ENCODE results near the gene RNF5. TPM values are rescaled to one million over a fixed set of nuclear protein-coding genes. Genes with fewer than 3 reads are reported as not detected.

Gene RNF5
- total and polyA plus RNA-seq, 9 of the 15 experiments (the other 6 are each of a cell fraction or from before 2014, with no cell fraction given), result 62.2 to 245 (median 129) TPM

DNA sequence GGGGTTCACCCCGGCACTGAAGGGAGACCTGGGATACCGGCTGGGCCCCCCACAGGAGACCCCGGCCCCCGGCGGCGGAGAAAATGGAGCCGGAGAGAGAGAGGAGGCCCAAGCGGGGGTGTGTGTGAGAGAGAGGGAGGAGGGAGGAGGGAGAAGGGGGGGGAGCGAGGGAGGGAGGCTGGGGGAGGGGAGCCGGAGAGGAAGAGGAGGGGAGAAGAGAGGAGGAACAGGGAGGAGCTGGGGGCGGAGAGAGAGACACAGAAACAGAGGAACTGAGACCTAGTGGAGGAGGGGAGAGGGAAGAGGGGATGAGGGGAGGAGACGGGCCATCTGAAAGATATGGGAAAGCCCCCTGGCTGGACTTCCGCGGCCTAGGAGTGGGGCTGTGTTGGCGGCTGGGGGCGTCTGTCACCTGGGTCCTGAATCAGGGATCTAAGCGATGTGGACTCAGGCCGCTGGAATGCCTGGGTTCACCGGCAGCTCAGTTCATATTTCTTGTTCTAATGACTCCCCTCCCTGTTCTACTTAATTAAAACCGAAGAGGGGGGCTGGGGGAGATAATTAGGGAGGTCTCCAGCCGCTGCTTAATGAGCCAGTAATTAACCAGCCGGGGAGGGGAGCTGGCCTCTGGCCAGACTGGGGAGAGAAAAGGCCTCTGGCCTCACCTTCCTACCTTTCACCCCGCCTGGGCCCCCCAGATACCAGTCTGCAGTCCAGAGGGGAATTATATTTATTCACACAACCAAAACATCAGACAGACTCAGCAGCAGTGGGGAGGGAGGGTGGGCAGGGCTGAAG is 12.0 kb downstream of the RNF5 start, which contains the start of gene PBX2 (continued):
- TF ChIP-seq ZNF699 (CRISPR knock-in tag; IDR thresholded peaks at IDR 0.05; ENCODE audit: insufficient replicate concordance), result no peak
- no peak for TF ChIP-seq CREB5 (CRISPR knock-in tag; IDR thresholded peaks at IDR 0.05)
- TF ChIP-seq SLC30A9 (CRISPR knock-in tag; IDR thresholded peaks at IDR 0.05), result no peak
- TF ChIP-seq NCOR1 (IDR thresholded peaks at IDR 0.05), result peak; percentile 64
- peak; percentile 35; the same call in 1 of the 2 replicates for TF ChIP-seq ETS1 (conservative IDR thresholded peaks at IDR 0.05; ENCODE audit: control insufficient read depth, low read depth, low read length)
- TF ChIP-seq REST (IDR thresholded peaks at IDR 0.05; ENCODE audit: borderline replicate concordance), result no peak
- TF ChIP-seq REST (CRISPR knock-in tag; IDR thresholded peaks at IDR 0.05; ENCODE audit: low read depth), result peak; percentile 62; the same call in 1 of the 2 replicates
- no peak for TF ChIP-seq ILF3 (IDR thresholded peaks at IDR 0.05; ENCODE audit: borderline replicate concordance)
- no peak for TF ChIP-seq HOXB6 (CRISPR knock-in tag; IDR thresholded peaks at IDR 0.05; ENCODE audit: borderline replicate concordance)
- TF ChIP-seq CC2D1A (IDR thresholded peaks at IDR 0.05), result no peak
- no peak for TF ChIP-seq ZNF408 (CRISPR knock-in tag; IDR thresholded peaks at IDR 0.05; ENCODE audit: low read depth)
- no peak for TF ChIP-seq FOXA3 (CRISPR knock-in tag; conservative IDR thresholded peaks at IDR 0.05 in 1 of 2, IDR thresholded peaks at IDR 0.05 in 1 of 2)
- peak; percentile 41; the same call in 1 of the 2 replicates for TF ChIP-seq MBD2 (IDR thresholded peaks at IDR 0.05; ENCODE audit: borderline replicate concordance, low read depth)
- no peak for TF ChIP-seq KAT2B (IDR thresholded peaks at IDR 0.05; ENCODE audit: low read depth, low read length)
- no peak for TF ChIP-seq MEF2D (tag; conservative IDR thresholded peaks at IDR 0.05; ENCODE audit: low read depth)
- TF ChIP-seq HDAC8 (tag; IDR thresholded peaks at IDR 0.05), result no peak

Data from K562 (cell line).